ENCODE results near the gene ALOX15B.

ALOX15B gene

GRCh38 chr17:8080799-8081219, 42.0 kb downstream of the ALOX15B start:
- no peak for TF ChIP-seq HDGF (IDR thresholded peaks at IDR 0.05; ENCODE audit: borderline replicate concordance)
- DNase-seq (ENCODE audit: extremely low spot score) = no peak
- ChIA-PET CTCF (interaction anchor here (0.6 to 2.1 kb wide), 5 partner anchors 10 to 838 kb away, joined by 3 to 8 read pairs (median 3); no protein-coding TSS in a partner anchor), POLR2A (interaction anchor here (1.0 kb wide), 1 partner anchor 18 kb away, joined by 4 read pairs; no protein-coding TSS in a partner anchor)

- TF ChIP-seq SUZ12 (IDR thresholded peaks at IDR 0.05) = no peak
- TF ChIP-seq CTBP1 (IDR thresholded peaks at IDR 0.05; ENCODE audit: borderline replicate concordance) = no peak
- no peak for DNase-seq (ENCODE audit: extremely low spot score)
- CTCF ChIA-PET = no interaction called here
- POLR2A ChIA-PET = no interaction called here
These were observed 43.0 kb downstream of the ALOX15B start for GRCh38 chr17:8081876-8082275.

GRCh38 chr17:8082292-8082691, 43.4 kb downstream of the ALOX15B start:
- CTCF ChIA-PET = interaction anchor here (3.4 kb wide), 1 partner anchor 12 kb away, joined by 15 read pairs; no protein-coding TSS in a partner anchor
- TF ChIP-seq ARNT (IDR thresholded peaks at IDR 0.05) (no peak), PKNOX1 (IDR thresholded peaks at IDR 0.05) (no peak), L3MBTL2 (conservative IDR thresholded peaks at IDR 0.05) (no peak), SP1 (IDR thresholded peaks at IDR 0.05) (no peak)
- no peak for DNase-seq (ENCODE audit: extremely low spot score)
- POLR2A ChIA-PET = no interaction called here

DNA sequence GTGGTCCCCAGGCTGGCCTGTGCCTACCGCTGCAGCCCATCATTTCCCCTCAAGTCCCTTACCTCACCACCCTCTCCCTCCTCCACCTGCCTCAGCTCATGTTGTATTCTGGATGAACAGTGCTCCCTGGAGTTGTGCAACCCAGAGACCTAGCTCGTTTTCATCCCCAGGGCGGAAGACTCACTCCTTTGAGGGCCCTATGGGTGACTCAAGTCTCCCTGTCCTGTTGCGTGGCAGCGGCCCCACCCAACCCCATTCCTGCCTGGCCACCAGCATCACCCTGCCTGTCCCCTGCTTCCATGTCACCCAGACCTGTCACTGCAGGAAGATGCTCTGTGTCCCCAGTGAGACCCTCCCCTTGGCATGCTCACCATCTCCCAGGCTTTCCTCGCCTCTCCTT, 45.4 kb downstream of the ALOX15B start:
- ChIA-PET CTCF (interaction anchor here (0.6 to 3.4 kb wide), 4 partner anchors 10 to 35 kb away, joined by 3 to 15 read pairs (median 4); no protein-coding TSS in a partner anchor), POLR2A (no interaction called here)
- TF ChIP-seq ZNF384 (IDR thresholded peaks at IDR 0.05) = no peak
- no peak for TF ChIP-seq TARDBP (IDR thresholded peaks at IDR 0.05)
- TF ChIP-seq SP1 (IDR thresholded peaks at IDR 0.05) = no peak
- no peak for TF ChIP-seq SUZ12 (IDR thresholded peaks at IDR 0.05)
- no peak for TF ChIP-seq L3MBTL2 (conservative IDR thresholded peaks at IDR 0.05)
- no peak for DNase-seq (ENCODE audit: extremely low spot score)

- no peak for DNase-seq (ENCODE audit: extremely low spot score)
- POLR2A ChIA-PET = interaction anchor here (1.2 kb wide), 1 partner anchor 86 kb away, joined by 3 read pairs; no protein-coding TSS in a partner anchor
- TF ChIP-seq CTBP1 (IDR thresholded peaks at IDR 0.05; ENCODE audit: borderline replicate concordance) = no peak
- no peak for TF ChIP-seq TARDBP (IDR thresholded peaks at IDR 0.05)
- TF ChIP-seq BHLHE40 (IDR thresholded peaks at IDR 0.05; ENCODE audit: borderline replicate concordance) = no peak
- no peak for TF ChIP-seq NFRKB (IDR thresholded peaks at IDR 0.05)
- no peak for TF ChIP-seq SP1 (IDR thresholded peaks at IDR 0.05)
- no peak for TF ChIP-seq ELF4 (IDR thresholded peaks at IDR 0.05)
- TF ChIP-seq HDGF (IDR thresholded peaks at IDR 0.05; ENCODE audit: borderline replicate concordance) = no peak
- TF ChIP-seq LEF1 (IDR thresholded peaks at IDR 0.05; ENCODE audit: borderline replicate concordance) = no peak
- TF ChIP-seq L3MBTL2 (conservative IDR thresholded peaks at IDR 0.05) = no peak
These were observed 48.5 kb downstream of the ALOX15B start, which contains the start of gene ALOX12B for GRCh38 chr17:8087075-8087951. Gene ALOX12B (minus strand): TSS chr17:8087716. CDS start chr17:8087442, 274 bp downstream.

DNA sequence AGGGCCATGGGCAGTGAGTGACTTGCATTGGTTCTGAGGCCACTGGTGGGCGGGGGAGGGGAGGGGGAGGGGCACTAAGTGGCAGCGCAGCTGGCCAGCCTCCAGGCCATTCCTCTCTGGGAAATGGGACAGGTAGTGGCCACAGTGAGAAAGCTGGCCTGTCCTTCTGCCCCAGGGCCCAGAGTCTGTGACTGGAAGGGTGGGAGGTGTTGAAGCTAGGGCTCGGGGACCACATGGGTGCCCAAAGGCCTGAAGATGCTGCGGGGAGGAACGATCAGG, 49.0 kb downstream of the ALOX15B start:
- CTCF ChIA-PET = interaction anchor here (0.6 to 1.0 kb wide), 3 partner anchors 14 to 33 kb away, joined by 3 to 4 read pairs (median 4); no protein-coding TSS in a partner anchor
- POLR2A ChIA-PET = interaction anchor here (1.2 kb wide), 1 partner anchor 86 kb away, joined by 3 read pairs; no protein-coding TSS in a partner anchor
- TF ChIP-seq ELF4 (IDR thresholded peaks at IDR 0.05) (no peak), BHLHE40 (IDR thresholded peaks at IDR 0.05; ENCODE audit: borderline replicate concordance) (no peak), FOXA1 (IDR thresholded peaks at IDR 0.05) (no peak), LEF1 (IDR thresholded peaks at IDR 0.05; ENCODE audit: borderline replicate concordance) (no peak), FOXM1 (IDR thresholded peaks at IDR 0.05; ENCODE audit: borderline replicate concordance) (no peak), HDGF (IDR thresholded peaks at IDR 0.05; ENCODE audit: borderline replicate concordance) (no peak), NFRKB (IDR thresholded peaks at IDR 0.05) (no peak), ZNF384 (IDR thresholded peaks at IDR 0.05) (no peak), FOXK2 (IDR thresholded peaks at IDR 0.05) (no peak), TARDBP (IDR thresholded peaks at IDR 0.05) (no peak), PKNOX1 (IDR thresholded peaks at IDR 0.05) (no peak)
- no peak for DNase-seq (ENCODE audit: extremely low spot score)

More at GRCh38 chr17:8087075-8087951, 48.5 kb downstream of the ALOX15B start, which contains the start of gene ALOX12B:
- CTCF ChIA-PET = interaction anchor here (0.6 to 1.0 kb wide), 3 partner anchors 14 to 33 kb away, joined by 3 to 4 read pairs (median 4); no protein-coding TSS in a partner anchor

DNA sequence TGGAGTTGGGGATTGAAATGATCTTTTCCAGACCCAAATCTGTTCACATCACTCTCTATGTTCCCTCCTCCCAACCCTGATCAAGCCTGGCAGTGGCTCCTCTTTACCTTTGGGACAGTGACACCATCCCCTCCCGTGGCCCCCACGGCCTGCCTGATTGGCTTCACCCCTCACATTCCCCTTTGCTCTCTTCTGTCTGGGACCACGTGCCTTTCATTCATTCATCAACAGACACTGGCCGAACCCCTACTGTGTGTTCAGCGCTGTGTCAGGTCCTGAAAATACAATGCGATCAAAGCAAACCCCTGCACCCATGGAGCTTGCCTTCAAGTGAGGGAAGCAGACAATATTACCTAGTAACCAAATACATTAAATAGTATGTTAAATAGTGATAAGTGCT, 50.9 kb downstream of the ALOX15B start:
- DNase-seq (ENCODE audit: extremely low spot score) = no peak
- TF ChIP-seq ELF4 (IDR thresholded peaks at IDR 0.05) (no peak), FOXM1 (IDR thresholded peaks at IDR 0.05; ENCODE audit: borderline replicate concordance) (no peak), FOXK2 (IDR thresholded peaks at IDR 0.05) (no peak), SUZ12 (IDR thresholded peaks at IDR 0.05) (no peak), SP1 (IDR thresholded peaks at IDR 0.05) (no peak), CTBP1 (IDR thresholded peaks at IDR 0.05; ENCODE audit: borderline replicate concordance) (no peak), PKNOX1 (IDR thresholded peaks at IDR 0.05) (no peak), LEF1 (IDR thresholded peaks at IDR 0.05; ENCODE audit: borderline replicate concordance) (no peak)
- CTCF ChIA-PET = no interaction called here
- POLR2A ChIA-PET = no interaction called here
